Measurements from ENCODE around the gene KLF5. TPM values are rescaled to one million over a fixed set of nuclear protein-coding genes. Genes with fewer than 3 reads are reported as not detected.
"Not testable (repeated sequence)": the region's sequence is repeated elsewhere in the genome, so short reads cannot be mapped to it uniquely, and the experiment has no call there.

The KLF5 gene
- polyA plus RNA-seq (ENCODE audit: insufficient read length in 4 of 4): 10 to 100 TPM; 27.6 to 38.0 (median 31.3) TPM

GRCh38 chr13:73058736-73059459 is at the start of gene KLF5:
TSS of gene KLF5 (plus strand) at chr13:73059005. CDS start at chr13:73059328, 323 bp downstream.
- DNase-seq (ENCODE audit: low read depth in 4 of 4, low spot score in 2 of 4): peak in 3 of 4 donors; percentile 72 to 88 (median 86)

DNA sequence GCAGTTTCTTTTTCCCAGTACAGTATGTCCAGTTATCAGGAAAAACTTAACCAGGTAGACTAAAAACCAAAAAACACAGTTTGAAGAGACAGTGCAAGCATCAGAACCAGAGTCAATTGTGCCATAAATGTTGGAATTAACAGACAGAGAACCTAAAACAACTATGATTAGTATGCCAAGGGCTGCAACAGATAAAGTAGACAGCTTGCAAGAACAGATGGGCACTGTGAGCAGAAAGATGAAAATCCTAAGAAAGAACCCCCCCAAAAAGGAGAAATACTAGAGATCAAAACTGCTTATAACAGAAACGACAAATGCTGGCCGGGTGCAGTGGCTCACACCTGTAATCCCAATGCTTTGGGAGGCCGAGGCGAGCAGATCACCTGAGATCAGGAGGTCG is 47.1 kb upstream of the KLF5 start:
- no peak for DNase-seq (ENCODE audit: low read depth in 4 of 4, low spot score in 2 of 4)

GRCh38 chr13:73015805-73016204 is 43.0 kb upstream of the KLF5 start:
- DNase-seq (ENCODE audit: low read depth in 4 of 4, low spot score in 2 of 4): no peak

GRCh38 chr13:73018336-73018735 is 40.5 kb upstream of the KLF5 start:
- DNase-seq (ENCODE audit: low read depth in 4 of 4, low spot score in 2 of 4): no peak

DNA sequence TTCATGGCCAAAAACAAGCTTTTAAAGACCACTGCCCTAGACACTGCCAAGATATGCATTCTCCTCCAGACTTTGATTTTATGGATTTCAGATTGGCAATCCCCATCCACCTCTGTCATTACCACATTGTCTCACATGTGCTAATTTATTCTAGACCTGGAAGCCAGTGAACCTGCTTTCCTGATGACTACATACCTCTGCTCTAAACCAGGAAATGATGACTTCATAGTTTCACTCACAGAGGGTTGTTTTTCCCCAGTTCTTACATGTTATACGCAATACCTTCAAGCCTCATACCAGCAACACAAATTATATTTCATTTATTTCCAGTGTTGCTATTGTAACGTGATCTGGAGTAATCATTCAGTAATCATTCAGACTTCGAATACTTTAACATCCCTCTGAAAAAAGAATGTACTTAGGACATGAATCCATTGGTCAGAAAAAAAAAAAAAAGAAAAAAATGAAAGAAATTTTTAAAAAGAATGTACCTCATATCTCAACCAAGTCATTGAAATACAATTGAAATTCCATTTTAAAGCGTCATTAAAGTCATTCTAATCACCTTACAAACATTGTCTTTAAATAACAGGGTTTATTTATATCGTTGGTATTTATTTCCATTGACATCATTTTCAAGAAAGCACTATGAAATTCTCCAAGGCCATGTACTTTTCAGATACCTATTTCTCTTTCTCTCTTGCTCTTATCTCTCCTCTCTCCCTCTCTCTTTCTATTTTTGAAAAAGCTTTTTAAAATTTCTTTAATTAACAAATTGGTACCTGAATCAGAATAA is 33.4 kb upstream of the KLF5 start:
- DNase-seq (ENCODE audit: low read depth in 4 of 4, low spot score in 2 of 4): no peak

DNA sequence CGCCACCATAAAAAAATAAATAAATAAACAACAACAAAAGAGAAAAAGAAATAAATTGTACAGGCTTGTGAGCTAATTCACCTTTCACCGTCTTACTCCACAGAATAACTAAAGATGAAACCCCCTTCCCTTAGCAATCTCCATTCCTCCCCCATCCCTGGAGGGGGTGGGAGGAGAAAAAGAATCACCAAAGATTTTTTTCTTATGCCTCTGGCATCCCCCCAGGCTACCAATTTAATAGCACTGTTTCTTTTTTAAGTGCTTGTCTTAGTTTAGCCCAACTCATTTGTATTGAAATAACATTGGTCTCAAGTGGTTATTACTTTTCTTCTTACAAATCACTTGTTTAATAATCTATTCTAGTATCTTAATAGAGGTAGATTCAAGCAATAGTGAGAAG is 23.9 kb upstream of the KLF5 start:
- no peak for DNase-seq (ENCODE audit: low read depth in 4 of 4, low spot score in 2 of 4)

GRCh38 chr13:73035660-73036059 is 23.1 kb upstream of the KLF5 start:
- no peak for DNase-seq (ENCODE audit: low read depth in 4 of 4, low spot score in 2 of 4)

- DNase-seq (ENCODE audit: low read depth in 4 of 4, low spot score in 2 of 4): no peak
Observed at GRCh38 chr13:73036566-73036965, 22.2 kb upstream of the KLF5 start.

DNA sequence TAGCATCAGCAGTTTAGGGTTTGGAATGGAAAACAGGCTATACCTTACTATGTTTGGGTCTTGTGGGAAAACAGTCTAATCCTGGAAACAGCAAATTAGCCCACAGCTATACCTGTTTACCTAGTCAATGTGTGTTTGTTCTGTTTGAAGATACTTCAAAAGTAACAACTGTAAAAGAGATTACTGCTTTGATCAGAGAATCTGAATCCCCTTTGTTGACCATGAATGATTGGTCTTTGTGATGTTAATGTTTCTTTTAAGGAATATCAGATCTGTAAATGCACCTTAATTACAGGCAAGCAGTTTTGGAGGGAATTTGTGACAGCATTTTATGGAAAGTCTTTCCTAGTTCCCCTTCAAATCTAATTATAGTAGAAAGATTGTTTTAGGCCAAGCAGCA is 20.7 kb upstream of the KLF5 start:
- no peak for DNase-seq (ENCODE audit: low read depth in 4 of 4, low spot score in 2 of 4)

- no peak for DNase-seq (ENCODE audit: low read depth in 4 of 4, low spot score in 2 of 4)
Observed at GRCh38 chr13:73039201-73040108, 19.4 kb upstream of the KLF5 start.

DNA sequence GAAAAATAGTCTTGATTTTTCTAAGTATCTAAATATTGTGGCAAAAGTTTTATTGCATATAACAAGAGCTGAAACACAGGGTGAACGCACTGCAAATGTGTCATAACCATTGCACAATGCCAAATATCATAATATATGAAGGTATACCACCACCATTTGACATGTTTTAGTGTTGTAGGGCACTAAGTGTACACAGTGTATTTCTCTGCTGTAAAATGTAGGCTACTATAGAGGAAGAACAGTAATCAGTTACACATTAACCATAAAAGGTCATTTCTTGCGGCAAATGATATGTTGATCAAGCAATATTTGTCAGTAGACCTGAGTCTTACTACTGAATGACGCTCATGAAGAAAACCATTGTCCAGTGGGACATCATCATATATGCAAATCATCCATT is 18.3 kb upstream of the KLF5 start:
- no peak for DNase-seq (ENCODE audit: low read depth in 4 of 4, low spot score in 2 of 4)

- no peak for DNase-seq (ENCODE audit: low read depth in 4 of 4, low spot score in 2 of 4)
Observed at GRCh38 chr13:73040968-73041596, 17.7 kb upstream of the KLF5 start.

DNA sequence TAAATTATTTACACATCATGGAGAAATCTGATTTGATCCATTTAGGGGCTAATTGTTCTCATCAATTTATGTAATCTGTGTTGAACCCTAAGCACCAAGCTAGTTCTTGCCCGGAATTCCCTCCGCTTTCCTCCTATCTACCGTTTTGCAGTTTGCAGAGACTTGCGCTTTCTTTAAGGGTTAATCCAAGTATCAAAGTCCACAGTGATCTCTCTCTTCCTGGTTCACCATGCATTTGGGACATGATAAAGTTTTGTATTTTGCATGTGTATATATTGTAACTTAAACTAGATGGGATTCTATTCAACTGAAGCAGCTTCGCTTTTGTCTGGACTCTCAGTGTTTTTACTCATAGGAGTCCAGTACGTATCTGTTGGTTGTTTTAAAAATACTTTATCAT is 13.8 kb upstream of the KLF5 start:
- no peak for DNase-seq (ENCODE audit: low read depth in 4 of 4, low spot score in 2 of 4)

- DNase-seq (ENCODE audit: low read depth in 4 of 4, low spot score in 2 of 4): not testable (repeated sequence)
Observed at GRCh38 chr13:73048615-73049014, 10.2 kb upstream of the KLF5 start.

DNA sequence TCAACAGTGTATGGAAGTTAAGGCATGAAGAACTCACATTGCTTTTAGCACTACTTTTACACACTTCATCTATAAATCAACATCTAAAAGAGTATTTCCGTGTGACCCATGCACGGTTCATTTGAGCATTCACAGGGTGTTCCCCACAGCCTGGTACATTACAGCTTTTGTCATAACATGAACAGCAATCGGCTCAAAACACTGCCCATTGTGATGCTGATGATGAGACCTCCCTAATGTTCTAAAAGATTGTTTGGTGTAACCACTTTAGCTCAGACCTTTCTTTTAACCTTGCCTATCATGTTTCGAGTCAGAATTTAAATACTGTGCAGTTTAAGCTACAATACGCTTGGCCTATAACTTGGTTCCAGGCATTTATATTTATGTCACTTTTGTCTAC is 4.1 kb upstream of the KLF5 start:
- DNase-seq (ENCODE audit: low read depth in 4 of 4, low spot score in 2 of 4): no peak

DNA sequence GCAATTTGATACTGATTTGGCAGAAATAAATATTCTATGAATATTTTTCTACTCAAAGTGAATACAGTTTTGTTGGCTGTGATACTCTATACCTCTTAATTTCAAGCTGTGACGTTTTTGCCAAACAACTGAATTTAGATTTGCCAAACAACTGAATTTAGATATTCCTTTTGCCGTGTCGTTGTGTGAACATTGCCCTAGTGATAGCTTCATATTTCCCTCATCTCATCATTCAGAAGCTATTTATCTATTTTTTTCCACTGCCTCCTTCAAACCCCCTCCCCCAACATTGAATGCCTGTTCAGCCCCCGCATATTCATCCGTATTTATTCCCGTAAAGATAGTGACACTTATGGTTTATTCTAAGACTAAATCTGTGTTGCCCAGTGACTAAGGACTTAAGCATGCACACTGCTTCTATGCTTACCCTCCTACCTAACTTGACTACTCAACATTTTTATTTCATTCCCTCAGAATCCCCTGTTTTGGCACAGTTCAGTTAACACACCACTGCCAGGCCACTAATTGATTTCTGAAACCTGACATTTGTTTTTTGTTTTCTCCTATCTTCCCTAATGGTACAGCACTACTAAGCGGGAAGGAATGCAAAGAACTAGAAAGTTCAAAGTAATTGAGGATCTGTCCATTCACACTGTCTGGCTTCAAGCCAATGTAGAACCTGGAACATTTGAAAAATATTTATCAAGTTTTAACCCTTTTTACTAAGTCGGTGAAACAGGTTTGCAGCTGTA is 2.8 kb upstream of the KLF5 start:
- DNase-seq (ENCODE audit: low read depth in 4 of 4, low spot score in 2 of 4): no peak

DNA sequence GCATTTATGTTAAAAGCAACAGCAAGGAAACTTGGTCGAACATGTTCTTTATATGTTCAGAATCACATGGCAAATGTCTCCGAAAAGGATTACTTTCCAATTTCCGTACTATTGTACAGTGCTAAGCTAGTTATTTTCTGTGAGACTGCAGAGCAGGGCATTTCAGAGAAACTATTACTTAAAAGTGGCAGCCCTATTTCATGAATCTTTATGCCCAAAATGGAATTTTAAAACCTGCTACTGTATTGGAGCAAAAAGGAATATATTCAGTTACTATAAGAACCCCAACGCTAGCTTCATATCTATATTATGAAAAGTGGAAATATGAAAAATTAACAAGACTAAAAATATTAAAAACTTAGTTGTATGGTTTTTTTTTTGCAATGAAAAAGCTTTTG is 2.2 kb upstream of the KLF5 start:
- DNase-seq (ENCODE audit: low read depth in 4 of 4, low spot score in 2 of 4): no peak

DNA sequence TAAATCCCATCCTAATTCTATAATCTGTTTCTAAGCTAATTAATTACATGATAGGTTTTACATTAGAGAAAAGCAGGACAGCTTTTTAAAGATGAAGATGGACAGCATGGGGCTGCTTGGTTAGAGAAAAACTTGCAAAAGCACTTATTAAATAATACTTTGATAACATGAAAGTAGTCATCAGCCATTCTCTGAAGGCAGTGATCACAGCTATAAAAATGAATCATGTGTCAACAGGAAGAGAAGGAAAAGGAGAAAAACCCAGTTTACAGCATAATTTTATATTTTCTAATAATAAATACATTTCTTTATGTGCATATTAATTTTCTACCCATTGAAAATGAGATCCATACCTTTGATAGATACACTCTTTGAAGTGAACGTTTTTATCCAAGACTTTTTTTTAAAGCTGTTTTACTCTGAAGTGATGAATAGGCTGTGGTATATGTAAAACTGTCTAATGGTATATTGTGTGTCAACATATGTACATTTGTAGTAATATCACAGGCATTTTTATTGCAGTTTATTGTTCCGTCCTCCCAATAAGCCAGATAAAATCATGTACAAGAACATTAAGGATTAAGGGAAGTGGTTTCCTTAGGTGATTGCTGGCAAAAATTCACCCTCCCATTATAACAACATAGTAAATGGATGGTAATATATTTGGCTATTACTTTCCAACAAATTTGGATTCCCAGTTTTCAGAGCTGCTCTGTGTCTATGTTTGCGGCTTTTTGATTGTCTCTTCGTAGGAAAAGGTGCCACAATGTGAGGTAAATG is 1.3 kb upstream of the KLF5 start:
- no peak for DNase-seq (ENCODE audit: low read depth in 4 of 4, low spot score in 2 of 4)

DNA sequence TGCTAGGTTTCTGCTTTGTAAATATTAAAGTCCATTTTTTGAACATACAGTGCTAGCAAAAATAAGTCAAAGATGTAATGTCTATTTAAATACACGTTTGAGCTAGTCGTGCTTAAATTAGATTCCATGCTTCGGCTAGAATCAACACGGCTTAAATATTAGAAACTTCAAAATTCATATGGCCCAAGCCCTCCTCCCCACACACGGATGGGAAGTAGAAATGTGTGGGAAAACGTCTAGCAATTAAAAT is 816 bp upstream of the KLF5 start:
- no peak for DNase-seq (ENCODE audit: low read depth in 4 of 4, low spot score in 2 of 4)

DNA sequence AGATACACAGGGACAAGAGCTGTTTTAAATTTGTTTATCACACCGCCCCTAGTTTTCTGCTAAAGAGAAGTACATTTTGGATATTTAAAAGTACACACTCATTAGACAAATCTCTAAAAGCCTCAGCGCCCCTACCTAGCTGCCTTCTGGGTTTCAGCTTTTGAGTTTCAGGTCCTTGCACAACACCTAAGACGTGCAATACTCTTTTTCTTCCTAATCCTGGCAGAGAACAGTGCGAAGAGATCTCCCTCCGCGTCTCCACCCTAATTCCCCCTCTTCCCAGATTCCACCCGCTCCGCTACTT is 421 bp upstream of the KLF5 start:
- DNase-seq (ENCODE audit: low read depth in 4 of 4, low spot score in 2 of 4): no peak

All from left renal cortex interstitium (tissue), 4 donors.